ENCODE data around the gene SLC25A34. TPM values are rescaled to one million over a fixed set of nuclear protein-coding genes. Genes with fewer than 3 reads are reported as not detected.

Gene SLC25A34
- total RNA-seq, 1 donor from 2014 or later, result 0.25 TPM

DNA sequence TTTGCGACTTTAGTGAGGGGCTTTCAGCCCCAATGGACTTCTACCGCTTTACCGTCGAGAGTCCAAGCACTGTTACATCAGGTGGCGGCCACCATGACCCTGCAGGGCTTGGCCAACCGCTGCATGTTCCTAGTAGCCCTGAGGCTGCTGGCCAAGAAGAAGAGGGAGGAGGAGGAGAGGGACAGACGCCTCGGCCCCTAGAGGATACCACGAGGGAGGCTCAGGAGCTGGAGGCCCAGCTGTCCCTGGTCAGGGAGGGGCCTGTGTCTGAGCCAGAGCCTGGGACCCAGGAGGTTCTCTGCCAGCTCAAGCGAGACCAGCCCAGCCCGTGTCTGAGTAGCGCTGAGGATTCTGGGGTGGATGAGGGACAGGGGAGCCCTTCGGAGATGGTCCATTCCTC, 8.6 kb upstream of the SLC25A34 start:
- TF ChIP-seq, protein P1, sequence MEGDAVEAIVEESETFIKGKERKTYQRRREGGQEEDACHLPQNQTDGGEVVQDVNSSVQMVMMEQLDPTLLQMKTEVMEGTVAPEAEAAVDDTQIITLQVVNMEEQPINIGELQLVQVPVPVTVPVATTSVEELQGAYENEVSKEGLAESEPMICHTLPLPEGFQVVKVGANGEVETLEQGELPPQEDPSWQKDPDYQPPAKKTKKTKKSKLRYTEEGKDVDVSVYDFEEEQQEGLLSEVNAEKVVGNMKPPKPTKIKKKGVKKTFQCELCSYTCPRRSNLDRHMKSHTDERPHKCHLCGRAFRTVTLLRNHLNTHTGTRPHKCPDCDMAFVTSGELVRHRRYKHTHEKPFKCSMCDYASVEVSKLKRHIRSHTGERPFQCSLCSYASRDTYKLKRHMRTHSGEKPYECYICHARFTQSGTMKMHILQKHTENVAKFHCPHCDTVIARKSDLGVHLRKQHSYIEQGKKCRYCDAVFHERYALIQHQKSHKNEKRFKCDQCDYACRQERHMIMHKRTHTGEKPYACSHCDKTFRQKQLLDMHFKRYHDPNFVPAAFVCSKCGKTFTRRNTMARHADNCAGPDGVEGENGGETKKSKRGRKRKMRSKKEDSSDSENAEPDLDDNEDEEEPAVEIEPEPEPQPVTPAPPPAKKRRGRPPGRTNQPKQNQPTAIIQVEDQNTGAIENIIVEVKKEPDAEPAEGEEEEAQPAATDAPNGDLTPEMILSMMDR (IDR thresholded peaks at IDR 0.05; ENCODE audit: insufficient read depth, low read length, poor library complexity, severe bottlenecking), result no peak
- H3K27me3 ChIP-seq (ENCODE audit: control insufficient read depth, insufficient read depth, low read length), result no peaks in the 10 kb centered on the region
- H3K4me3 ChIP-seq (ENCODE audit: low read depth, low read length), result no peak overlapping the region
- H3K36me3 ChIP-seq (ENCODE audit: control insufficient read depth, insufficient read depth, low read length), result peaks cover 3% of the 10 kb centered on the region
- no peak for DNase-seq (ENCODE audit: low read depth)

DNA sequence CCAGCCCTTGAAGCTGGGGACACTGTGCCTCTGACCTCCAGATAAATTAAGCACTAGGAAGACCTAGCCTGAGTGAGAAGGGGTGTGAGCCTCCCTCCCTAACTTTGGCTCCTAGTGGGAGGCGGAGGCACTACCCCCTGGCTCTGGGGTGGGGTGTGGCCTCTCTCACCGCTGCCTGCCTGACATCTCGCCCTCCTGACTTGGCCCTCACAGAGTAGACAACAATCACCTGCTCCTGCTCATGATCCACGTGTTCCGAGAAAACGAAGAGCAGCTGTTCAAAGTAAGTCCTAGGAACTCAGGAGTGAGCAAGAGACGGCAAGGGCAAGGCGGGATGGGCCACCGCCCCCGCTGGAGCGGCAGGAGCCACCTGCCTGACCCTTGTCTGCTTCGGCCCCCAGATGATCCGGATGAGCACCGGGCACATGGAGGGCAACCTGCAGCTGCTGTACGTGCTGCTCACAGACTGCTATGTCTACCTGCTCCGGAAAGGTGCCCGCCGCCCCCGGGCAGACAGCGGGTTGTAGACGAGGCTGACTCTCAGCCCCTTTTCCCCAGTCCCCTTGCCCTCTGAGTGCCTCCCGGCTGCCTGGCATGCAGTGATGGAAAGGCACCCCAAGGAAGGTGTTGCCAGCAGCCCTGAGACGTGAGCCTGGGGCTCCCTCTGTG, 8.1 kb upstream of the SLC25A34 start:
- TF ChIP-seq, protein P1 (IDR thresholded peaks at IDR 0.05; ENCODE audit: insufficient read depth, low read length, poor library complexity, severe bottlenecking), result no peak
- no peak for DNase-seq (ENCODE audit: low read depth)
- H3K27me3 ChIP-seq (ENCODE audit: control insufficient read depth, insufficient read depth, low read length), result no peaks in the 10 kb centered on the region
- H3K4me3 ChIP-seq (ENCODE audit: low read depth, low read length), result no peak overlapping the region
- H3K36me3 ChIP-seq (ENCODE audit: control insufficient read depth, insufficient read depth, low read length), result peaks cover 3% of the 10 kb centered on the region

DNA sequence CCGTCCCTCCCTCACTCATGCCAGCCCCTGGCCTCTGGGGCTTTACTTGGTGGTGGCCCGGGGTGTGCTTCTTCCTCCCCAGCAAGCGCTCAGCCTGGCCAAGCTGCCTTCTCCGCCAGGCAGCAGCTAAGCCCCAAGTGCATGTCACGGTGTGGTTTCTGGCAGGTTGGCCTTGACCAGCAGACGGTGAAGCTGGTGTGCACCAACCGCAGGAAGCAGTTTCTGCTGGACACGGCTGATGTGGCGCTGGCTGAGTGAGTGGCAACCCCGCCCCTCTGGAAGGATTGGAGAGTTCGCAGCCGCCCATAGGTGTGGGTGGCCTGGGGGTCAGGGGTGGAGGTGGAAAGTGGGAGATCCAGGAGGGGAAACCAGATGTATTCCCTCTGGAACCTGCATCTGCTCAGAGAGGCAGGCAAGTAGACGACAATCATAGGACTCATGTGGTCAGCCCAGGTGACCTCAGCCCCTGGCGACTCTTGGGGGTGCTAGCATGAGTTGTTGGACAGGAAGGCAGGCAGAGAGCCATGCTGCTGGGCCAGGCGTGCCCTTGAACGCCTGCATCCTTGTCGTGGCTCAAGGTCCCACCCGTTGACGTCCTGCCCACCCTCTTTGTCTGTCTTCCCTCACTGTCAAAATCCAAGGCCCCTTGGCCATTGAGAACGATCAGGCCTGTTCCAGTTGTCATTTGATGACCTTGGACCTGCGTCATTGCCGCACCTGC, 7.0 kb upstream of the SLC25A34 start:
- DNase-seq (ENCODE audit: low read depth), result no peak
- TF ChIP-seq, protein P1 (IDR thresholded peaks at IDR 0.05; ENCODE audit: insufficient read depth, low read length, poor library complexity, severe bottlenecking), result no peak
- Histone ChIP-seq H3K36me3 (ENCODE audit: control insufficient read depth, insufficient read depth, low read length) (peaks cover 3% of the 10 kb centered on the region), H3K4me3 (ENCODE audit: low read depth, low read length) (no peak overlapping the region), H3K27me3 (ENCODE audit: control insufficient read depth, insufficient read depth, low read length) (no peaks in the 10 kb centered on the region)

GRCh38 chr1:15730423-15730822, 5.6 kb upstream of the SLC25A34 start:
- TF ChIP-seq, protein P1 (IDR thresholded peaks at IDR 0.05; ENCODE audit: insufficient read depth, low read length, poor library complexity, severe bottlenecking), result no peak
- Histone ChIP-seq H3K27me3 (ENCODE audit: control insufficient read depth, insufficient read depth, low read length) (no peaks in the 10 kb centered on the region), H3K4me3 (ENCODE audit: low read depth, low read length) (no peak overlapping the region), H3K36me3 (ENCODE audit: control insufficient read depth, insufficient read depth, low read length) (peaks cover 3% of the 10 kb centered on the region)
- DNase-seq (ENCODE audit: low read depth), result no peak

DNA sequence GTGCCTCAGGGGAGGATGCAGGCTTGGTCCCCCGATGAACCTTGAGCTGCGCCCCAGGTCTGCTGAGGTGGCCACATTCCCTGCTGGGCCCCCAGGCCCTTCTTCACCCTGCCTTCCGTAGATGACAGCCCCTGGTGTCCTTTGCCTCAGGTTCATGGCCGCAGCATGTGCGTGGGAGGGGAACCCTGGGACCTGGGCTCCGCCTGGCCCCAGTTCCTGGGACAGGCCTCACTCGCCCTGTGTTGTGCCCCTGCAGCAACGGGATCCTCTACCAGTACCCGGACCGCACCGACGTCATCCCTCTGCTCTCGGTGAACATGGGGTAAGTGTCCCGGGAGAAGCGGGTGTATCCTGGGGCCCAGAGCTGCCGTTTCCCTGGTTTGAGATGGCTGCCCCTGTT, 5.1 kb upstream of the SLC25A34 start:
- no peak for DNase-seq (ENCODE audit: low read depth)
- peaks cover 3% of the 10 kb centered on the region for H3K36me3 ChIP-seq (ENCODE audit: control insufficient read depth, insufficient read depth, low read length)

More for the DNA sequence above, 5.1 kb upstream of the SLC25A34 start:
- no peaks in the 10 kb centered on the region for H3K27me3 ChIP-seq (ENCODE audit: control insufficient read depth, insufficient read depth, low read length)
- H3K4me3 ChIP-seq (ENCODE audit: low read depth, low read length), result no peak overlapping the region
- TF ChIP-seq, protein P1 (IDR thresholded peaks at IDR 0.05; ENCODE audit: insufficient read depth, low read length, poor library complexity, severe bottlenecking), result no peak

All from kidney epithelial cell (primary cell).